ENCODE measurements around the gene THADA. TPM values are rescaled to one million over a fixed set of nuclear protein-coding genes. Genes with fewer than 3 reads are reported as not detected.
"Not testable (repeated sequence)": the region's sequence is repeated elsewhere in the genome, so short reads cannot be mapped to it uniquely, and the experiment has no call there.

The THADA gene
- total RNA-seq, 4 donors from 2014 or later = 49.9 to 90.2 (median 65.2) TPM

- DNase-seq = no peak
- H3K9me3 ChIP-seq = no peaks in the 10 kb centered on the region
- peak overlapping the region; percentile 56 to 91 (median 90) for H3K27ac ChIP-seq
- no peaks in the 10 kb centered on the region for H3K36me3 ChIP-seq
- peaks cover 54 to 66% of the 10 kb centered on the region in 2 donors for H3K4me1 ChIP-seq
- intact Hi-C loops (cut with DNase I) = no loop called here
- H3K4me3 ChIP-seq (replicated peaks in 1 of 3) = no peak overlapping the region
- no peak for TF ChIP-seq POLR2A (IDR thresholded peaks at IDR 0.05)
- TF ChIP-seq, protein P1, sequence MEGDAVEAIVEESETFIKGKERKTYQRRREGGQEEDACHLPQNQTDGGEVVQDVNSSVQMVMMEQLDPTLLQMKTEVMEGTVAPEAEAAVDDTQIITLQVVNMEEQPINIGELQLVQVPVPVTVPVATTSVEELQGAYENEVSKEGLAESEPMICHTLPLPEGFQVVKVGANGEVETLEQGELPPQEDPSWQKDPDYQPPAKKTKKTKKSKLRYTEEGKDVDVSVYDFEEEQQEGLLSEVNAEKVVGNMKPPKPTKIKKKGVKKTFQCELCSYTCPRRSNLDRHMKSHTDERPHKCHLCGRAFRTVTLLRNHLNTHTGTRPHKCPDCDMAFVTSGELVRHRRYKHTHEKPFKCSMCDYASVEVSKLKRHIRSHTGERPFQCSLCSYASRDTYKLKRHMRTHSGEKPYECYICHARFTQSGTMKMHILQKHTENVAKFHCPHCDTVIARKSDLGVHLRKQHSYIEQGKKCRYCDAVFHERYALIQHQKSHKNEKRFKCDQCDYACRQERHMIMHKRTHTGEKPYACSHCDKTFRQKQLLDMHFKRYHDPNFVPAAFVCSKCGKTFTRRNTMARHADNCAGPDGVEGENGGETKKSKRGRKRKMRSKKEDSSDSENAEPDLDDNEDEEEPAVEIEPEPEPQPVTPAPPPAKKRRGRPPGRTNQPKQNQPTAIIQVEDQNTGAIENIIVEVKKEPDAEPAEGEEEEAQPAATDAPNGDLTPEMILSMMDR (IDR thresholded peaks at IDR 0.05) = no peak
- no peaks in the 10 kb centered on the region for H3K27me3 ChIP-seq
These were observed 297.3 kb downstream of the THADA start for GRCh38 chr2:43298500-43298899.

DNA sequence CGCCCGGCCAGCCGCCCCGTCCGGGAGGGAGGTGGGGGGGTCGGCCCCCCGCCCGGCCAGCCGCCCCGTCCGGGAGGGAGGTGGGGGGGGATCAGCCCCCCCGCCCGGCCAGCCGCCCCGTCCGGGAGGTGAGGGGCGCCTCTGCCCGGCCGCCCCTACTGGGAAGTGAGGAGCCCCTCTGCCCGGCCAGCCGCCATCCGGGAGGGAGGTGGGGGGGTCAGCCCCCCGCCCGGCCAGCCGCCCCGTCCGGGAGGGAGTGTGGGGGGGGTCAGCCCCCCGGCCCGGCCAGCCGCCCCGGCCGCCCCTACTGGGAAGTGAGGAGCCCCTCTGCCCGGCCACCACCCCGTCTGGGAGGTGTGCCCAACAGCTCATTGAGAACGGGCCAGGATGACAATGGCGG lies 298.1 kb downstream of the THADA start:
- DNase-seq; H3K4me3 ChIP-seq (replicated peaks in 1 of 3); H3K27me3 ChIP-seq; H3K9me3 ChIP-seq; H3K36me3 ChIP-seq; H3K27ac ChIP-seq; intact Hi-C loops (cut with DNase I): not testable (repeated sequence)
- H3K4me1 ChIP-seq = peaks cover 48 to 66% of the 10 kb centered on the region in 2 donors
- WGBS, 2 donors = 59% methylated on average over 9 of the region's 36 CpGs; no CpG with 5 or more reads in 1 of the 2 donors

- intact Hi-C loops (cut with DNase I) = no loop called here
- no peak for DNase-seq
- WGBS, 2 donors = 86 to 91% methylated on average over 5 of the region's 5 CpGs
- no peaks in the 10 kb centered on the region for H3K9me3 ChIP-seq
- peak overlapping the region; percentile 63 to 90 (median 77) for H3K27ac ChIP-seq
- no peaks in the 10 kb centered on the region for H3K36me3 ChIP-seq
- peaks cover 29 to 44% of the 10 kb centered on the region in 2 donors for H3K4me1 ChIP-seq
- H3K27me3 ChIP-seq = no peaks in the 10 kb centered on the region
- no peak overlapping the region for H3K4me3 ChIP-seq (replicated peaks in 1 of 3)
- TF ChIP-seq, protein P1 (IDR thresholded peaks at IDR 0.05) = no peak
- TF ChIP-seq POLR2A (IDR thresholded peaks at IDR 0.05) = no peak
These were observed 300.8 kb downstream of the THADA start for GRCh38 chr2:43294973-43295603.

GRCh38 chr2:43293744-43294695 lies 301.8 kb downstream of the THADA start:
- Histone ChIP-seq H3K9me3 (no peaks in the 10 kb centered on the region), H3K4me1 (peaks cover 20 to 33% of the 10 kb centered on the region in 2 donors), H3K27ac (peak overlapping the region; percentile 63 to 90 (median 77)), H3K36me3 (no peaks in the 10 kb centered on the region), H3K4me3 (replicated peaks in 1 of 3) (no peak overlapping the region), H3K27me3 (no peaks in the 10 kb centered on the region)
- peak in 1 of 2 donors; percentile 36 for DNase-seq
- intact Hi-C loops (cut with DNase I) = no loop called here
- WGBS, 2 donors = 47 to 50% methylated on average over 6 of the region's 6 CpGs
- TF ChIP-seq, protein P1 (IDR thresholded peaks at IDR 0.05) = no peak
- no peak for TF ChIP-seq POLR2A (IDR thresholded peaks at IDR 0.05)

GRCh38 chr2:43292851-43293743 lies 302.7 kb downstream of the THADA start:
- H3K4me1 ChIP-seq = peaks cover 14 to 27% of the 10 kb centered on the region in 2 donors
- no peak for DNase-seq
- H3K36me3 ChIP-seq = no peaks in the 10 kb centered on the region
- no peak overlapping the region for H3K4me3 ChIP-seq (replicated peaks in 1 of 3)
- 86 to 88% methylated on average over 11 of the region's 11 CpGs for WGBS, 2 donors
- no peaks in the 10 kb centered on the region for H3K9me3 ChIP-seq
- TF ChIP-seq POLR2A (IDR thresholded peaks at IDR 0.05) = no peak
- TF ChIP-seq, protein P1 (IDR thresholded peaks at IDR 0.05) = no peak
- intact Hi-C loops (cut with DNase I) = no loop called here
- no peaks in the 10 kb centered on the region for H3K27me3 ChIP-seq
- H3K27ac ChIP-seq = peak overlapping the region; percentile 63 to 90 (median 77)

All from thyroid gland (tissue), 4 donors.